NT2/D1 (cell line): ENCODE measurements around the gene AGBL4.

Experiments
- DNase-seq: peaks from one replicate; pipeline ENCODE4 v3.0.0-alpha.2; 2011; ENCODE audit warnings: low read depth, low spot score
- H3K27me3 ChIP-seq: 2 replicates; pipeline ENCODE4 v1.6.0; 2011; ENCODE audit warnings: mild to moderate bottlenecking; ENCODE audit not compliant: insufficient read length, insufficient read depth
- H3K36me3 ChIP-seq: 2 replicates; pipeline ENCODE4 v1.6.1; 2011; ENCODE audit warnings: mild to moderate bottlenecking, low read length, mixed read lengths; ENCODE audit not compliant: insufficient read depth, insufficient read length
- H3K4me1 ChIP-seq: 2 replicates; pipeline ENCODE4 v1.5.1; 2011; ENCODE audit not compliant: insufficient read depth, insufficient read length
- H3K4me3 ChIP-seq: 2 replicates; pipeline ENCODE4 v1.5.1; 2011; ENCODE audit warnings: low read depth; ENCODE audit not compliant: insufficient read length
- H3K9ac ChIP-seq: 2 replicates; pipeline ENCODE4 v1.6.0; 2011; ENCODE audit warnings: low read depth; ENCODE audit not compliant: insufficient read length
- H3K9me3 ChIP-seq: 2 replicates; pipeline ENCODE4 v1.5.1; 2011; ENCODE audit warnings: mild to moderate bottlenecking, low read length; ENCODE audit not compliant: insufficient read depth
- SUZ12 ChIP-seq: IDR thresholded peaks from 2 replicates; pipeline ENCODE4 v1.6.1; 2011; ENCODE audit not compliant: insufficient read length, insufficient read depth; ENCODE audit errors: extremely low read depth
- YY1 ChIP-seq: IDR thresholded peaks from 2 replicates; pipeline ENCODE4 v1.6.1; 2011; ENCODE audit not compliant: insufficient read length, insufficient read depth
- ZNF274 ChIP-seq: IDR thresholded peaks from 2 replicates; pipeline ENCODE4 v1.6.1; 2011; ENCODE audit warnings: mild to moderate bottlenecking, low read depth, low read length

Gene AGBL4

GRCh38 chr1:48996311-48996710, 1027.4 kb downstream of the AGBL4 start:
- Histone ChIP-seq H3K4me1 (no peaks in the 10 kb centered on the region), H3K36me3 (no peaks in the 10 kb centered on the region), H3K4me3 (no peak overlapping the region), H3K9me3 (no peaks in the 10 kb centered on the region), H3K9ac (no peak overlapping the region), H3K27me3 (no peaks in the 10 kb centered on the region)
- TF ChIP-seq ZNF274 (no peak), SUZ12 (no peak), YY1 (no peak)
- no peak for DNase-seq

- DNase-seq, result no peak
- H3K4me1 ChIP-seq, result no peaks in the 10 kb centered on the region
- no peak overlapping the region for H3K9ac ChIP-seq
- H3K36me3 ChIP-seq, result no peaks in the 10 kb centered on the region
- no peaks in the 10 kb centered on the region for H3K27me3 ChIP-seq
- no peaks in the 10 kb centered on the region for H3K9me3 ChIP-seq
- H3K4me3 ChIP-seq, result no peak overlapping the region
- TF ChIP-seq ZNF274 (no peak), SUZ12 (no peak)
Observed at GRCh38 chr1:48988633-48989197, 1035.0 kb downstream of the AGBL4 start.

GRCh38 chr1:48979940-48980339, 1043.8 kb downstream of the AGBL4 start:
- DNase-seq, result no peak
- Histone ChIP-seq H3K4me1 (no peaks in the 10 kb centered on the region), H3K9ac (no peak overlapping the region), H3K36me3 (no peaks in the 10 kb centered on the region), H3K9me3 (no peaks in the 10 kb centered on the region), H3K4me3 (no peak overlapping the region), H3K27me3 (no peaks in the 10 kb centered on the region)
- no peak for TF ChIP-seq YY1
- TF ChIP-seq SUZ12, result no peak
- no peak for TF ChIP-seq ZNF274

DNA sequence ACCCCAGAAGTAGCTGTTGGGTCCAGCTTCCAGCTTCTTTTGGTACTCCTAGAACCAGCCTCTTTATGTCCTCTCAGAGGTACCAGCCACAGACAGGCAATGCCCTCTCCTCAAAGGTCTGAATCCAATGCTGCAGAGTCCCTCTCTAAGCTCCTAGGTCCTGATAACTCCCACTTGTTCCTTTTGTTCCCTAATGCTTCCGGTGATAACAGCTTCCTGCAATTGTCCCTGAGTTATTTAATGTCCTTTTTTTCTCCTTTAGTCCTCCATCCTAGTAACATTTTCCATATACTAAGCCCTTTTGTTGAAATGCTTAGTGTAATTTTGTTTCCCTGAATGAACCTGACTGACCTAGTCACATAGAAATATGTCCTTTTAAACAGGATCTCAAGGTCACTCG, 1045.3 kb downstream of the AGBL4 start:
- Histone ChIP-seq H3K36me3 (no peaks in the 10 kb centered on the region), H3K9ac (no peak overlapping the region), H3K4me3 (no peak overlapping the region), H3K4me1 (no peaks in the 10 kb centered on the region), H3K27me3 (no peaks in the 10 kb centered on the region), H3K9me3 (no peaks in the 10 kb centered on the region)
- no peak for DNase-seq
- no peak for TF ChIP-seq SUZ12
- no peak for TF ChIP-seq ZNF274
- no peak for TF ChIP-seq YY1

GRCh38 chr1:48977273-48977672, 1046.5 kb downstream of the AGBL4 start:
- Histone ChIP-seq H3K4me1 (no peaks in the 10 kb centered on the region), H3K4me3 (no peak overlapping the region), H3K27me3 (no peaks in the 10 kb centered on the region), H3K9me3 (no peaks in the 10 kb centered on the region), H3K9ac (no peak overlapping the region), H3K36me3 (no peaks in the 10 kb centered on the region)
- no peak for DNase-seq
- TF ChIP-seq SUZ12, result no peak
- no peak for TF ChIP-seq YY1
- no peak for TF ChIP-seq ZNF274

DNA sequence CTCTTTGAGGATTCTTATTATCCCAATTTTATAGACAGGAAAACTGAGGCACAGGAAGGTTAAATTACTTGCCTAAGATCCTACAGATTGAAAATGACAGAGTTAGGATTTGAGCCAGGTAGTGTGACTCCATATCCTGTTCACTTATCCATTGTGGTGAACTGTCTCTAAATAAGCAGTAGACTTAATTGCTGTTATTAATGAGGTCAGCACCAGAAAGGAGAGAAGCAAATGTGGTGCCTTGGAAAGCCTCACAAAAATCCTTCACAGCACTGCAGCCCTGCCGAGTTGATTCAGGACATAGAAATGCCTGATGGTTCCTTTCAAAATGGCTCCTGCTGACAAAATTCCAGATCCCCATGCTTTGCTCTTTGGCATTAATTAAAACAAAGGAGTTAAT, 1053.8 kb downstream of the AGBL4 start:
- no peak overlapping the region for H3K9ac ChIP-seq
- TF ChIP-seq SUZ12, result no peak
- no peak for TF ChIP-seq YY1
- no peak for TF ChIP-seq ZNF274
- DNase-seq, result no peak
- H3K4me3 ChIP-seq, result no peak overlapping the region
- no peaks in the 10 kb centered on the region for H3K4me1 ChIP-seq
- H3K36me3 ChIP-seq, result no peaks in the 10 kb centered on the region
- H3K9me3 ChIP-seq, result no peaks in the 10 kb centered on the region
- no peaks in the 10 kb centered on the region for H3K27me3 ChIP-seq

DNA sequence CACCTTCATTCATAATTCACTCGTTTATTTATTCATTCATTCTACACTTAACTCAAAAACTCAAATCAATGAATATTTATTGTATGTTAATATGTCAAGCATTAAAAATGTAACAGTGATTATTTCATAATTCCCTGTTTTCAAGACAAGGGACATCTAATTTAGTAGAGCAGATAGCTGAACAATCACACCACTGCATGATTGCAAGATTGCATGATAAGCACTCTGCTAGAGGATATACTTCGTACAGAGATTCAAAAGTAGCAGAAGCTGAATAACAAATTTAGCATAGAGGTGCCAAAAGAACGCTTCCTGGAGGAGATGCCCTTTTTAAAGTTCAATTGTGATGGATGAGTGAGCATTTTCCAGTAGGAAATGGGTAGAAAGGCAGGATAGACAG, 1056.4 kb downstream of the AGBL4 start:
- H3K9me3 ChIP-seq, result no peaks in the 10 kb centered on the region
- no peak overlapping the region for H3K4me3 ChIP-seq
- no peak for DNase-seq
- no peaks in the 10 kb centered on the region for H3K27me3 ChIP-seq
- no peak overlapping the region for H3K9ac ChIP-seq
- H3K36me3 ChIP-seq, result no peaks in the 10 kb centered on the region
- TF ChIP-seq YY1 (no peak), SUZ12 (no peak), ZNF274 (no peak)
- no peaks in the 10 kb centered on the region for H3K4me1 ChIP-seq

DNA sequence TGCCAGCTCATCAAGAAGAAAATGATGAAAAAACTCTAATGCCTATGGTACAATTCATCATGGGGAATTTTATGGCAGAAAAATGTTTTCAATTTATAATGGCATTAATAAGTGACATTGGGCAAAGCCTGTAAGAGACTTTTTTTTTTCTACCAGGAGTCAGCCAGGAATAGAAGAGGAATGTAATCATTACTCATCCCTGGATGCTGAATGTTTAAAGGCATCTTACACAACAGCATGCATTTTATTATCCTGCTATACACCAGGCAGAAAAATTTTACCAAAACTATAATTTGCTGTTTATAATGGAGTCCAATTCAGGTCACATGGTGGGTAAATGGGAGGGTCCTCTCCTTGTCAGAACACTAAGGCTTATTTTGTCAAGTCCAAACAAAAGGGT, 1057.2 kb downstream of the AGBL4 start:
- no peaks in the 10 kb centered on the region for H3K36me3 ChIP-seq
- H3K4me1 ChIP-seq, result no peaks in the 10 kb centered on the region
- no peak for DNase-seq
- H3K9ac ChIP-seq, result no peak overlapping the region
- H3K27me3 ChIP-seq, result no peaks in the 10 kb centered on the region
- TF ChIP-seq YY1 (no peak), SUZ12 (no peak), ZNF274 (no peak)
- H3K4me3 ChIP-seq, result no peak overlapping the region
- H3K9me3 ChIP-seq, result no peaks in the 10 kb centered on the region
